ENCODE data around the gene SLC4A8. TPM values are rescaled to one million over a fixed set of nuclear protein-coding genes. Genes with fewer than 3 reads are reported as not detected.
A peak's percentile ranks its signal among the peaks of the same experiment; 100 is the strongest.

Gene SLC4A8
- total RNA-seq, 2 donors from 2014 or later = 2.8 to 7.1 TPM

GRCh38 chr12:51388846-51389245, 35.8 kb upstream of the SLC4A8 start:
- no peak for TF ChIP-seq CTCF (IDR thresholded peaks at IDR 0.05)
- DNase-seq (ENCODE audit: low spot score) (no peak), ATAC-seq (ENCODE audit: insufficient number of reproducible peaks, low FRiP score, low read depth) (no peak)
- no peaks in the 10 kb centered on the region for H3K27me3 ChIP-seq (replicated peaks; ENCODE audit: insufficient read depth)
- no peaks in the 10 kb centered on the region for H3K9me3 ChIP-seq
- no peak overlapping the region for H3K4me3 ChIP-seq
- H3K27ac ChIP-seq = no peak overlapping the region
- H3K4me1 ChIP-seq (ENCODE audit: control insufficient read depth in 1 of 2, low read depth in 2 of 2) = peaks cover 4 to 20% of the 10 kb centered on the region in 2 donors
- H3K36me3 ChIP-seq = no peaks in the 10 kb centered on the region

GRCh38 chr12:51389302-51389999, 35.2 kb upstream of the SLC4A8 start:
- DNase-seq (ENCODE audit: low spot score) (no peak), ATAC-seq (ENCODE audit: insufficient number of reproducible peaks, low FRiP score, low read depth) (no peak)
- Histone ChIP-seq H3K27ac (no peak overlapping the region), H3K27me3 (replicated peaks; ENCODE audit: insufficient read depth) (no peaks in the 10 kb centered on the region), H3K4me1 (ENCODE audit: control insufficient read depth in 1 of 2, low read depth in 2 of 2) (peaks cover 4 to 20% of the 10 kb centered on the region in 2 donors), H3K36me3 (no peaks in the 10 kb centered on the region), H3K9me3 (no peaks in the 10 kb centered on the region), H3K4me3 (no peak overlapping the region)
- TF ChIP-seq CTCF (IDR thresholded peaks at IDR 0.05) = no peak

GRCh38 chr12:51390457-51390856, 34.2 kb upstream of the SLC4A8 start:
- no peak overlapping the region for H3K4me3 ChIP-seq
- H3K27ac ChIP-seq = no peak overlapping the region
- no peak for TF ChIP-seq CTCF (IDR thresholded peaks at IDR 0.05)
- no peaks in the 10 kb centered on the region for H3K27me3 ChIP-seq (replicated peaks; ENCODE audit: insufficient read depth)
- peaks cover 4 to 20% of the 10 kb centered on the region in 2 donors for H3K4me1 ChIP-seq (ENCODE audit: control insufficient read depth in 1 of 2, low read depth in 2 of 2)
- no peak for DNase-seq (ENCODE audit: low spot score)
- no peaks in the 10 kb centered on the region for H3K9me3 ChIP-seq
- no peaks in the 10 kb centered on the region for H3K36me3 ChIP-seq
- no peak for ATAC-seq (ENCODE audit: insufficient number of reproducible peaks, low FRiP score, low read depth)

GRCh38 chr12:51390891-51391282, 33.7 kb upstream of the SLC4A8 start:
- H3K27me3 ChIP-seq (replicated peaks; ENCODE audit: insufficient read depth) = no peaks in the 10 kb centered on the region
- no peak for TF ChIP-seq CTCF (IDR thresholded peaks at IDR 0.05)
- H3K36me3 ChIP-seq = no peaks in the 10 kb centered on the region
- H3K4me3 ChIP-seq = peak overlapping the region; percentile 86
- no peaks in the 10 kb centered on the region for H3K9me3 ChIP-seq
- DNase-seq (ENCODE audit: low spot score) (no peak), ATAC-seq (ENCODE audit: insufficient number of reproducible peaks, low FRiP score, low read depth) (no peak)
- peak overlapping the region in 1 of 2 donors; percentile 49 for H3K27ac ChIP-seq
- H3K4me1 ChIP-seq (ENCODE audit: control insufficient read depth in 1 of 2, low read depth in 2 of 2) = peaks cover 4 to 20% of the 10 kb centered on the region in 2 donors

- Histone ChIP-seq H3K4me1 (ENCODE audit: control insufficient read depth in 1 of 2, low read depth in 2 of 2) (peaks cover 4 to 20% of the 10 kb centered on the region in 2 donors), H3K27ac (peak within 1 kb of the TSS in 1 of 2 donors; percentile 49), H3K36me3 (no peaks in the 10 kb centered on the region), H3K4me3 (peak within 1 kb of the TSS; percentile 86), H3K9me3 (no peaks in the 10 kb centered on the region), H3K27me3 (replicated peaks; ENCODE audit: insufficient read depth) (no peaks in the 10 kb centered on the region)
- ATAC-seq (ENCODE audit: insufficient number of reproducible peaks, low FRiP score, low read depth) = no peak
- no peak for TF ChIP-seq CTCF (IDR thresholded peaks at IDR 0.05)
- DNase-seq (ENCODE audit: low spot score) = no peak
Measured at GRCh38 chr12:51391283-51392123, 33.1 kb upstream of the SLC4A8 start, which contains the start of gene GALNT6. Gene GALNT6, minus strand, starts transcription at chr12:51391406. Its CDS starts 11,625 bp downstream, at chr12:51379781.

Measured in thoracic aorta (tissue), 2 donors.